ENCODE data around the gene THBS3. TPM values are rescaled to one million over a fixed set of nuclear protein-coding genes. Genes with fewer than 3 reads are reported as not detected.

Gene THBS3
- 10 to 100 TPM in 1 of 2 donors, 1 to 10 TPM in 1; 8.0 to 10.3 TPM for total RNA-seq

GRCh38 chr1:155207806-155208540, at the start of gene THBS3:
THBS3 (minus strand) TSS chr1:155207897; CDS start chr1:155207876, 21 bp downstream.

GRCh38 chr1:155255243-155256007, 47.7 kb upstream of the THBS3 start, which contains the start of gene ENTREP3:
ENTREP3 (minus strand) TSS chr1:155255483; CDS start chr1:155254877, 606 bp downstream.

GRCh38 chr1:155208541-155209311, 1.0 kb upstream of the THBS3 start, which contains the start of gene MTX1:
MTX1 (plus strand) TSS chr1:155208695; CDS start chr1:155208805, 110 bp downstream.

GRCh38 chr1:155173478-155174323, 34.0 kb downstream of the THBS3 start, which contains the start of gene TRIM46:
TRIM46 (plus strand) TSS chr1:155173849; CDS start chr1:155173967, 118 bp downstream.

GRCh38 chr1:155172732-155173477, 34.8 kb downstream of the THBS3 start, which contains the start of gene KRTCAP2:
KRTCAP2 (minus strand) TSS chr1:155173304; CDS start chr1:155173224, 80 bp downstream.

Small RNA genes within 50 kb of the gene (small RNA-seq; reads per million reads assigned to genes)
- gene HMGN2P18 = 0 reads per million in 2 donors

Other genes starting within 250 kb of the THBS3 start
- 10 to 100 TPM; 15.7 to 22.0 TPM for gene PYGO2, start 246.1 kb downstream of the THBS3 start, total RNA-seq
- gene SHC1, start 237.2 kb downstream of the THBS3 start, total RNA-seq = 100 to 1,000 TPM; 114 to 143 TPM
- gene CKS1B, start 233.2 kb downstream of the THBS3 start, total RNA-seq = 100 to 1,000 TPM in 1 of 2 donors, 10 to 100 TPM in 1; 59.9 to 210 TPM
- 10 to 100 TPM; 33.4 to 46.0 TPM for gene FLAD1, start 224.6 kb downstream of the THBS3 start, total RNA-seq
- 1 to 10 TPM in 1 of 2 donors, under 1 TPM in 1; 0.67 to 1.0 TPM for gene LENEP, start 214.3 kb downstream of the THBS3 start, total RNA-seq
- gene ZBTB7B, start 205.1 kb downstream of the THBS3 start, total RNA-seq = 10 to 100 TPM; 20.0 to 25.8 TPM
- under 1 TPM in 1 of 2 donors, not detected in 1; under 0.01 TPM for gene DCST2, start 174.1 kb downstream of the THBS3 start, total RNA-seq
- under 1 TPM in 1 of 2 donors, not detected in 1; under 0.01 TPM for gene DCST1, start 174.1 kb downstream of the THBS3 start, total RNA-seq
- gene ADAM15, start 156.6 kb downstream of the THBS3 start, total RNA-seq = 10 to 100 TPM; 65.7 to 78.6 TPM
- 1 to 10 TPM; 2.1 to 3.3 TPM for gene EFNA4, start 144.2 kb downstream of the THBS3 start, total RNA-seq
- gene EFNA3, start 129.1 kb downstream of the THBS3 start, total RNA-seq = under 1 TPM; 0.33 to 0.69 TPM
- 10 to 100 TPM in 1 of 2 donors, 1 to 10 TPM in 1; 8.3 to 13.4 TPM for gene EFNA1, start 80.0 kb downstream of the THBS3 start, total RNA-seq
- 10 to 100 TPM; 33.3 to 43.4 TPM for gene SLC50A1, start 72.0 kb downstream of the THBS3 start, total RNA-seq
- gene DPM3, start 67.4 kb downstream of the THBS3 start, total RNA-seq = 10 to 100 TPM; 33.3 to 74.0 TPM
- gene KRTCAP2, start 34.6 kb downstream of the THBS3 start, total RNA-seq = 100 to 1,000 TPM; 123 to 126 TPM
- 1 to 10 TPM; 3.4 to 4.3 TPM for gene TRIM46, start 34.0 kb downstream of the THBS3 start, total RNA-seq
- 10 to 100 TPM; 38.9 to 59.3 TPM for gene MTX1, start 798 bp upstream of the THBS3 start, total RNA-seq
- gene ENTREP3, start 47.6 kb upstream of the THBS3 start, total RNA-seq = 1 to 10 TPM; 6.5 to 7.7 TPM
- gene SCAMP3, start 54.5 kb upstream of the THBS3 start, total RNA-seq = 10 to 100 TPM; 61.3 to 67.8 TPM
- 10 to 100 TPM; 19.6 to 20.3 TPM for gene CLK2, start 65.6 kb upstream of the THBS3 start, total RNA-seq
- 1 to 10 TPM; 1.0 to 2.0 TPM for gene HCN3, start 69.6 kb upstream of the THBS3 start, total RNA-seq
- under 1 TPM in 1 of 2 donors, not detected in 1; 0.33 TPM for gene PKLR, start 93.5 kb upstream of the THBS3 start, total RNA-seq
- gene FDPS, start 101.0 kb upstream of the THBS3 start, total RNA-seq = 100 to 1,000 TPM; 295 to 435 TPM
- gene RUSC1, start 113.0 kb upstream of the THBS3 start, total RNA-seq = 10 to 100 TPM; 17.9 to 24.6 TPM

Data from melanocyte of skin (primary cell).